Measurements from ENCODE around the gene WDSUB1.

GRCh38 chr2:159188449-159188848 is 98.1 kb downstream of the WDSUB1 start:
- TF ChIP-seq CTCF (IDR thresholded peaks at IDR 0.05; ENCODE audit: low read depth, low read length, poor library complexity, severe bottlenecking) (no peak), EZH2phosphoT487 (IDR thresholded peaks at IDR 0.05; ENCODE audit: borderline replicate concordance, low read length) (no peak)
